Measurements from ENCODE around the gene MLC1. TPM values are rescaled to one million over a fixed set of nuclear protein-coding genes. Genes with fewer than 3 reads are reported as not detected.

MLC1 gene
- total and polyA plus RNA-seq, 2 of the 4 experiments (the other 2 are of a cell fraction) = 0.10 TPM; not detected in 1

DNA sequence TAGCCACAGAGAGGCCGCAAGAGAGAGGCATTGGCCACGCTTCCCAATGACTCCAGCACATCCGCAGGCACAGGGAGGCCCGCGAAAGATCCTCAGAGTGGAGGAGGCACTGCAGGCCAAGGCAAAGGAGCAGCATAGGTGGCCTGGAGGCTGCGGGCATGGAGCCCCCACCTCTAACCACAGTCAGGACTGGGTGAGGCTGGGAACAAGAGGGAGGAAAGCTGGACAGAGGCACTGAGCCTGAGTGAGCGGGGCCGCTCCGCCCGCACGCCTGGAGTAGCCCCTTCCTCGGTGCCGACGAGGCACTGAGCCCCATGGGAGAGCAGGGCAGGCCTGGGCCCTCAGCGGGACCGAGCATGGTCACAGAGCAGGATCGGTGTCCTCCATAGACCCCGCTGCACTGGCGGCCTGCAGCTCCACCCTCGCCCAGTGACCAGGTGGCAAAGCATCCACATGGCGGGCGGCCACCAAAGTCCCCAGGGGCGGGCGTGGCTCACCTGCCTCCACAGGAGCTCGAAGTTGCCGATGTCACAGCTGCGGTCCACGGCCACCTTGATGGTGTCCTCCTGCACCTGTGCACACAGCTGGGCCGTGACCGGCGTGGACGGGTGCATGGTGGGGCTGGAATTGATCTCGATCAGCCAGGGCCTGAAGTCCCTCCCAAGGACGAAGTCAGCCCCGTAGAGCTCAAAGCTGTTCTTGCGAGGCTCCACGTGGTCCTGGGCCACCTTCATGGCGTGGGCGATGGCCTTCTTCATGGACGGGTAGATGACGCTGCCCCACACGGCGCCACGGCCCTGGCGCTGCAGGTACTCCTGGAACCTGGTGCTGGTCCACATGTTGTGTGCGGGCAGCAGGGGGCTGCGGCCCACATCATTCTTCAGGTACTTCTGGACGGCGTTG lies 53.8 kb downstream of the MLC1 start (continued):
- TF ChIP-seq, protein P1, sequence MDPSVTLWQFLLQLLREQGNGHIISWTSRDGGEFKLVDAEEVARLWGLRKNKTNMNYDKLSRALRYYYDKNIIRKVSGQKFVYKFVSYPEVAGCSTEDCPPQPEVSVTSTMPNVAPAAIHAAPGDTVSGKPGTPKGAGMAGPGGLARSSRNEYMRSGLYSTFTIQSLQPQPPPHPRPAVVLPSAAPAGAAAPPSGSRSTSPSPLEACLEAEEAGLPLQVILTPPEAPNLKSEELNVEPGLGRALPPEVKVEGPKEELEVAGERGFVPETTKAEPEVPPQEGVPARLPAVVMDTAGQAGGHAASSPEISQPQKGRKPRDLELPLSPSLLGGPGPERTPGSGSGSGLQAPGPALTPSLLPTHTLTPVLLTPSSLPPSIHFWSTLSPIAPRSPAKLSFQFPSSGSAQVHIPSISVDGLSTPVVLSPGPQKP (IDR thresholded peaks at IDR 0.05; ENCODE audit: borderline replicate concordance, low read depth, low read length) = no peak
- TF ChIP-seq RFX5 (IDR thresholded peaks at IDR 0.05; ENCODE audit: low read depth, low read length) = no peak
